ENCODE results near the gene MAEA. TPM values are rescaled to one million over a fixed set of nuclear protein-coding genes. Genes with fewer than 3 reads are reported as not detected.

The MAEA gene
- polyA plus RNA-seq, 1 experiment = 73.3 TPM

DNA sequence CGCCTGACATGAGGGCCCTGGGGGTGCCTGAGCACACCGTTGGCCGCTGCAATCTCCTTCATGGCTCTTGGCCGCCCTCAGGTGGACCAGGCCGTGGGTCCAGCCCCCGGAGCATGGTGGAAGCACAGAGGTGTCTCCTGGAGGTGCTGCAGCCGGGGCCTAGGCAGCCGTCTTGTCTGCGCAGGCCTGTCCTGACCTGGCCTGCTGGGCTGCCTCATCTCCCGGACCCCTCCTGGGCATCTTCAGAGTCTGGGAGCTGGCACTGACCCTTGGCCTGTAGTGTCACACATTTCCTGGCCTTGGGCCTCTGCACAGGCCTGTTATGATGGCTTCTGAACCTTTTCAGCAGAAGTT lies 78.2 kb downstream of the MAEA start:
- no peak overlapping the region for H3K4me3 ChIP-seq (ENCODE audit: low read depth, low read length)
- ChIA-PET CTCF (interaction anchor here (1.2 kb wide), 1 partner anchor 12 kb away, joined by 3 read pairs; no protein-coding TSS in a partner anchor), POLR2A (no interaction called here)
- no peaks in the 10 kb centered on the region for H3K27me3 ChIP-seq (ENCODE audit: control insufficient read depth, insufficient read depth, low read length)
- H3K9me3 ChIP-seq (ENCODE audit: control insufficient read depth, insufficient read depth, low read length) = no peaks in the 10 kb centered on the region; the same call in 1 of the 2 replicates
- TF ChIP-seq, protein P1, sequence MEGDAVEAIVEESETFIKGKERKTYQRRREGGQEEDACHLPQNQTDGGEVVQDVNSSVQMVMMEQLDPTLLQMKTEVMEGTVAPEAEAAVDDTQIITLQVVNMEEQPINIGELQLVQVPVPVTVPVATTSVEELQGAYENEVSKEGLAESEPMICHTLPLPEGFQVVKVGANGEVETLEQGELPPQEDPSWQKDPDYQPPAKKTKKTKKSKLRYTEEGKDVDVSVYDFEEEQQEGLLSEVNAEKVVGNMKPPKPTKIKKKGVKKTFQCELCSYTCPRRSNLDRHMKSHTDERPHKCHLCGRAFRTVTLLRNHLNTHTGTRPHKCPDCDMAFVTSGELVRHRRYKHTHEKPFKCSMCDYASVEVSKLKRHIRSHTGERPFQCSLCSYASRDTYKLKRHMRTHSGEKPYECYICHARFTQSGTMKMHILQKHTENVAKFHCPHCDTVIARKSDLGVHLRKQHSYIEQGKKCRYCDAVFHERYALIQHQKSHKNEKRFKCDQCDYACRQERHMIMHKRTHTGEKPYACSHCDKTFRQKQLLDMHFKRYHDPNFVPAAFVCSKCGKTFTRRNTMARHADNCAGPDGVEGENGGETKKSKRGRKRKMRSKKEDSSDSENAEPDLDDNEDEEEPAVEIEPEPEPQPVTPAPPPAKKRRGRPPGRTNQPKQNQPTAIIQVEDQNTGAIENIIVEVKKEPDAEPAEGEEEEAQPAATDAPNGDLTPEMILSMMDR (IDR thresholded peaks at IDR 0.05; ENCODE audit: low read depth, low read length) = no peak
- H3K27ac ChIP-seq (ENCODE audit: low read depth, low read length) = no peak overlapping the region
- no peak for DNase-seq (ENCODE audit: low read depth, low spot score)

DNA sequence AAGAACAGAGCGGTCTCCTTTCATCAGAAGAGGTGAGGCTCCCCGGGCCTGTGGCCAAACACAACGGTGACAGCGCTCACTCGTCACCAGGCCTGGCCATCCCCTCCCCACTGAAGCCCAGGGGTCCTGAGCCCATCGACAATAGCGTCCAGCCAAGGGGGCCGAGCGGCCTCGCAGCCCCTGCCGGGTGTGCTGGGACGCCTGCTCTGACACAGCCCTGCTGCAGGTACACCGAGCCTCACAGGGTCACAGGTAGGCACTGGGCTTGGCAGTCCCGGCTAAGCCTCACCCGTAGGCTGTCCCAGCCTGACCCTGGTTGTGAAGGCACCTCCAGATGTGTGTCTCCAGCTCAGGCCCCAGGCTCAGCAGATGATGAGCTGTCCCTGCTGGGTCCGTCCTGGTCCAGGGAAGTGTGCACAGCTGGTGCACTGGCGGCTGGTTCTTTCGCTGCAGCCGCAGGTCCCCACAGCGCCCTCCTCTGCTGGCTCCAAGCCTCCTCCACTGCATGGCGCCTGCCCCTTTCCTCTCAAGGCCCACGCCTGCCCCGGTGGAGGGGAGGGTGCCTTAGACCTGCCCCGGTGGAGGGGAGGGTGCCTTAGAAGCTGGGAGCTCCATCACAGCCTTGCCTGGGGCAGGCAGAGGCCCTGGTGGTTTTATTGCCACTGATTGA lies 78.9 kb downstream of the MAEA start:
- Histone ChIP-seq H3K4me3 (ENCODE audit: low read depth, low read length) (no peak overlapping the region), H3K27ac (ENCODE audit: low read depth, low read length) (no peak overlapping the region), H3K9me3 (ENCODE audit: control insufficient read depth, insufficient read depth, low read length) (no peaks in the 10 kb centered on the region; the same call in 1 of the 2 replicates), H3K27me3 (ENCODE audit: control insufficient read depth, insufficient read depth, low read length) (no peaks in the 10 kb centered on the region)
- ChIA-PET POLR2A (interaction anchor here (0.6 kb wide), 1 partner anchor 290 kb away, joined by 3 read pairs; no protein-coding TSS in a partner anchor), CTCF (interaction anchor here (1.2 kb wide), 1 partner anchor 13 kb away, joined by 3 read pairs; no protein-coding TSS in a partner anchor)
- TF ChIP-seq, protein P1 (IDR thresholded peaks at IDR 0.05; ENCODE audit: low read depth, low read length) = no peak
- DNase-seq (ENCODE audit: low read depth, low spot score) = no peak

DNA sequence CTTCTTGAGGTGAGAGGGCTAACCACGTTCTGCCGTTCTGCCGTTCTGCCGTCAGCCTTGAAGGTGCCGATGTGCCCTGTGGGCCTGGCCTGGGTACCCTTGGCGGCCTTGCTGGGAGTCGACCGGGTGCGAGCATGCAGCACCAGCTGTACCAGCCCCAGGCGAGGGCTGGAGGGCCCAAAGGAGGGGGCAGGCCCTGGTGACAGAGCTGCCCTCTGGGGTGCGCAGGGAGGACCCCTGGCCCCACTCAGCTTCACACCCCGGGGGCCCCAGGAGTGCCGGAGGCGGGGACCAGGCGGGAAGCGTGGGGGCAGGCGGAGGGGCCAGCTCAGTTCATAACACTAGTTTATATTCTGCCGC lies 79.4 kb downstream of the MAEA start:
- H3K9me3 ChIP-seq (ENCODE audit: control insufficient read depth, insufficient read depth, low read length) = no peaks in the 10 kb centered on the region; the same call in 1 of the 2 replicates
- no peak for DNase-seq (ENCODE audit: low read depth, low spot score)
- POLR2A ChIA-PET = interaction anchor here (0.6 kb wide), 1 partner anchor 291 kb away, joined by 3 read pairs; no protein-coding TSS in a partner anchor

GRCh38 chr4:1369479-1370079 lies 79.9 kb downstream of the MAEA start:
- no peak for DNase-seq (ENCODE audit: low read depth, low spot score)
- CTCF ChIA-PET = no interaction called here
- Histone ChIP-seq H3K27me3 (ENCODE audit: control insufficient read depth, insufficient read depth, low read length) (no peaks in the 10 kb centered on the region), H3K27ac (ENCODE audit: low read depth, low read length) (no peak overlapping the region), H3K4me3 (ENCODE audit: low read depth, low read length) (no peak overlapping the region), H3K9me3 (ENCODE audit: control insufficient read depth, insufficient read depth, low read length) (no peaks in the 10 kb centered on the region; the same call in 1 of the 2 replicates)
- TF ChIP-seq, protein P1 (IDR thresholded peaks at IDR 0.05; ENCODE audit: low read depth, low read length) = no peak
- POLR2A ChIA-PET = interaction anchor here (0.6 kb wide), 1 partner anchor 291 kb away, joined by 3 read pairs; no protein-coding TSS in a partner anchor

More for the DNA sequence above, 79.4 kb downstream of the MAEA start:
- H3K27me3 ChIP-seq (ENCODE audit: control insufficient read depth, insufficient read depth, low read length) = no peaks in the 10 kb centered on the region
- no peak overlapping the region for H3K4me3 ChIP-seq (ENCODE audit: low read depth, low read length)
- no peak overlapping the region for H3K27ac ChIP-seq (ENCODE audit: low read depth, low read length)
- CTCF ChIA-PET = interaction anchor here (1.2 kb wide), 1 partner anchor 13 kb away, joined by 3 read pairs; no protein-coding TSS in a partner anchor
- TF ChIP-seq, protein P1 (IDR thresholded peaks at IDR 0.05; ENCODE audit: low read depth, low read length) = no peak
